ENCODE results near the gene APOD.
"Not testable (repeated sequence)": the region's sequence is repeated elsewhere in the genome, so short reads cannot be mapped to it uniquely, and the experiment has no call there.

The APOD gene

DNA sequence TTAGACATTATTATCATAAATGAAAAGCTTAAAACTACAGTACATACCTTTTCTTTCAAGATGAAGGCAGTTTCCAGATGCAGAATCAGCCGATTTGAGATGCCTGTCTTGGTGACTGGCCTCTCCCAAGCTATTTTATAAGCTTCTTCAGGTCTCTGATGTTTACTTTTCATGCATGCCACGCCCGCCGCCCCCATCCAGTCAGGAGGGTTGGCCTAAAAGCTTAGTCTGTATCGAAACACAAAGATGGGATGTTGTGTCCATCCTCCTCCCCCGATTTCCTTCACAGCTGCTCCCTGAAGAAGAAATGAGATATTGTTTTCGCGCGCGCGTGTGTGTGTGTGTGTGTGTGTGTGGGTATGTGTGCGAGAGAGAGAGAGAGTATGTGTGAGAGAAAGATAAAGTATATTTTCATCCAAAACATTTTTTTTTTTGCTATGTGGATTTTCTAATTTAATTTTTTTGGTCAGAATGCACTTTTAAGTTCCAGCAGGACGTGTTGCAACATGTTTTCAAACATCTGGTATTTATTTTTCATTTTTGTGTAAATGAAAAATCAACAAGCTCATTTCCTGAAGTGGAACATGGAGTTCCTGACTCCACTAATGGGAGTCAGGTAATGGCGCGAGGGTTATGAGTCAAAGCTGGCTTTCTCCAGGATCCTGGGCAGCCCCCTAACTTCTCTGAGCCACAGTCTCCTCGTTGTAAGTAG, at the start of gene APOD:
Gene APOD (minus strand): TSS at position 110 of the 712 bp plus-strand sequence. CDS start 4,479 bp downstream, outside the sequence.
- in situ Hi-C loops (cut with MboI; ENCODE audit: low sequenced_read_pairs): no loop called here

- in situ Hi-C loops (cut with MboI; ENCODE audit: low sequenced_read_pairs): not testable (repeated sequence)
Observed at GRCh38 chr3:195633351-195633750, 49.6 kb upstream of the APOD start.

DNA sequence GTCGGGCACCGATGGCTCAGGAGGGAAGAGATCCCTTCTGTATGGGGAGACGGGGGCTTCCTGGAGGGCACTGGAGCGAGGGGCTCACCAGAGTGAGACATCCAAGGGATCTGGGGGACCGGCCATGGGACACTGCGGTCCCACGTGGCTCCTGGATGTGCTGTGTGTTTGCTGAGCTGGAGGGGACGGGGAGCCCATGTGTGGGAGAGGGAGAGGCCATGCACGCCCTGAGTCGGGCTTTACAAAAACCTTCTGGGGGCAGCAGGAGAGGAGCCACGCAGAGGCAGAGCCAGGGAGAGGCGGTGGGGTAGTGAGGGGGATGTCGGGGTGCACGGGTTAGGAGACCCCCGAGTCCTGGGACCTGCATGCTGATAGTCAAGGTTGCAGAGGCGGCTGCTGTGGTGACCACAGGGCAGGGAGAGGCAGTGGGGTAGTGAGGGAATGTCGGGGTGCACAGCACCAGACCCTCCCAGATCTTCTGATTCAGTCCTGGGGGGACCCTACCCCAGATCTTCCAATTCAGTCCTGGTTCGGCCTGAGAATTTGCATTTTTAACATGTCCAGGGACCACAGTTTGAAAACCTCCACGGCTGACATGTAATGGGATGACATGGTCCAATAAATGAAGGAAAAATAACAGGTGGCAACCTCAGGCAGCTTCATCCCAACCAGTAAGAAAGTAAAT, 48.9 kb upstream of the APOD start:
- in situ Hi-C loops (cut with MboI; ENCODE audit: low sequenced_read_pairs): not testable (repeated sequence)

GRCh38 chr3:195632046-195632445, 48.3 kb upstream of the APOD start:
- in situ Hi-C loops (cut with MboI; ENCODE audit: low sequenced_read_pairs): not testable (repeated sequence)

DNA sequence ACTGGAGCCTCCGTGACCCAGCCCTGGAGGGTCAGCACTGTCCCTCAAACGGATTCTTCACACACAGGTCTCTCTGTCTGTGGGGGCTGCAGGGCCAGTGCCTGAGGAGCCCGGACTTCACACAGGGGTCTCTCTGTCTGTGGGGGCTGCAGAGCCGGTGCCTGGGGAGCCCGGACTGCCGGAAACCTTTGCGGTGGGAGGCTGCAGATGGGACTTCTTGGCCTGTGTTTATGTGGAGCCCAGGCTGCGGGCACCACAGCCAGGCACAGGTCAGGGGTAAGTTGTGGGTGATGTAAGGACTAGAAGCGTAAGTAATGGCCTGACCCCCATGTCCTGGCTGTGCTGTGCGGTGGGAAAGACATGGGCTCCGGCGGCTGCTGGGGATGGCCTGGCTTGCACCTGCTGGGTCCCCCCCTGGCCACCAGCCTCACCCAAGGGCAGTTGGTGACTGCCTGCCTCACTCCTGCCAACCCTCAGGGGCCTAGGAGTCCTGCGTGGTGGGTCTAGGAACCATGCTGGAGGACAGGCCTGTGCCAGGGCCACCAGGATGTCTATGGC, 47.3 kb upstream of the APOD start:
- in situ Hi-C loops (cut with MboI; ENCODE audit: low sequenced_read_pairs): not testable (repeated sequence)

DNA sequence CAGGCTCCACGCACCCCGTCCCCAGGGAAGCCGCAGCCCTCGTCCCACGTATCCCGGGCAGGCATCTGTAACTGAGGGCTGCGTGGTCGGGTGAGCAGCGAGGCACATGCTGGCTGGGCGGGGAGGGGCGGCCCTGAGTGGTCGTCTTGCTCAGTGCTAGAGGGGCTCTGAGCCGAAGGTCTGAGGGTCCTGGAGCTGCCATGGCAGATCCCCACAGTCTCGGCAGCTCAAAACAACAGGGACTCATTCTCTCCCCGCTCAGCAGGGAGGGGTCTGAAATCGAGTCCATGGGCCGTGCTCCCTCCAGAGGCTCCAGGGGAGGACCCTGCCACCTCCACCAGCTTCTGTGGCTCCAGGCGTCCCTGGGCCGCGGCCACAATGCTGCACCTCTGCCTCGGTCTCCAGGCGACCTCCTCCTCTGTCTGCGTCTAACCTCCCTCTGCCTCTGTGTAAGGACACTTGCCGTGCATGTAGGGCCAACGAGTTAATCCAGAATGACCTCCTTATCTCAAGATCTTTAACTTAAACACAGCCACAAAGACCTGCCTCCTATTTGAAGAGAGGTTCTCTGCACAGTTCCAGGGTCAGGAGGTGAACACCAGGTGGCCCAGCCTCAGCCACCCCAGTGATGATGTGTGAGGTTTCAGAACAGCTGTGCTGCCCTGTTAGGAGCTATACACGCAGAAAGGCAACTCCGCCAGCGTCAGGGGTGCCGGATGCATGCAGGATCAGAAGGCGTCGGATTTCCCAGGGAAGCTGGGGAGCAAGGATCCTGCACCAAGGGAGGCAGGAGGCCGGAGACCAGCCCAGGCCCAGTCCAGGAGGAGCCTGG, 46.6 kb upstream of the APOD start:
- in situ Hi-C loops (cut with MboI; ENCODE audit: low sequenced_read_pairs): not testable (repeated sequence)

DNA sequence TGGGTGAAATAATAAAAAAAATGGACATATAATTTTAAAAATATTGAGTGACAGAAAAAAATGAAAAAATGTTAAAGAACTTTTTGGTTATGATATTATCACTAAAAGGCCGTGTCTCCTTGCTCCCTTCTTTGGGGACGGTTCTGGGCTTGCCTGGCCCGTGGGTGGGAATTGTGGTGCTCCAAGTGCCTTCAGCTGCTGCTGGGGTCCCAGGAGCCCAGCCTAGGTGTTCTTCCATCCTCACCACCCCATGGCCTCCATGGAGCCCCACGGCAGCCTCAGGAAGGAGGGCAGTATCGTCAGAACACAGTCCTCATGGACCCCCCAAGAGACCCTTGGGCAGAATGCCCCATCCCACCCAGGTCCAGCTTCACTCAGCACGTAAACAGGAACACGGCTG, 45.9 kb upstream of the APOD start:
- in situ Hi-C loops (cut with MboI; ENCODE audit: low sequenced_read_pairs): not testable (repeated sequence)

GRCh38 chr3:195628386-195628920, 44.7 kb upstream of the APOD start:
- in situ Hi-C loops (cut with MboI; ENCODE audit: low sequenced_read_pairs): not testable (repeated sequence)

DNA sequence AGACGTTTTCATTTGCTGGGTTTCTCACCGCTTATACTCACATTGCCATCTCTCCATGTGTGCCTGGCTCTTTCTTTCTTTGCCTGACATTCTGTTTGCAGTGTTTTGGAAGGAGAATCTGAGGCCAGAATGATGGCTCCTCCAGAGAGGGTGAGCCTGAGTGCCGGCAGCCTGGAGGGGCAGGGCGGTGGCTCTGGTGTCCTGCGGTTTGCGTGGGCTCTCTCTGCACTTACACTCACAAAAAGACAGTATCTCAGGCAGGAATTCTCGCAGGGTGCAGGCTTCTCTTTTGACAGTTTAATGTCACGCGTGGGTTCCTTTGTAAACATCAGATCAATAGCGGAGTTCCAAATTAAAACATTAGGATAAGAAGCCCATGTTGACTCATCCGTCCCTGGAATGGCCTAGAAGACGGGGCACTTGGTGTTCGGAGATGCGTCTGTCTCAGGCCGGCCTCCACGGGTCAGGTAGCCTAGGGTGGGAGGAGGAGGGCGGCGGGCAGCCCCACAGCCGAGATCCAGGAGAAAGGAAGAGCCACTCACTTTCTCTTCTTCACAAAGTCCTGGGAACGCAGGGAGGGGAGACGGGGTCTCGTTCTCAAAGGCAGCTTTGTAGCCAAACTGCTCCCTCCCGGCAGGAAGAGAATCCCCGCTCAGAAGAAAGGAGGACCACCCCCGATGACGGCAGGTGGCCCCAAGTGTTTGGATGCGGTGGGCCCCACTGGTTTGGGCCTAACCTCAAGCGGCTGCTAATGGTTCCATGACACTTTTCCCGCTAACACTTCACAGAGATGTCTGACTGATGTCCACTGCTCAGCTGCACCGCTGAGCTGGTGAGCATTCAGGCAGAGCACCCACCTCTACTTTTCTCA, 44.0 kb upstream of the APOD start:
- in situ Hi-C loops (cut with MboI; ENCODE audit: low sequenced_read_pairs): not testable (repeated sequence)

GRCh38 chr3:195624603-195625560, 41.1 kb upstream of the APOD start:
- in situ Hi-C loops (cut with MboI; ENCODE audit: low sequenced_read_pairs): not testable (repeated sequence)

- in situ Hi-C loops (cut with MboI; ENCODE audit: low sequenced_read_pairs): not testable (repeated sequence)
Observed at GRCh38 chr3:195624171-195624570, 40.4 kb upstream of the APOD start.

GRCh38 chr3:195623217-195623965, 39.7 kb upstream of the APOD start:
- in situ Hi-C loops (cut with MboI; ENCODE audit: low sequenced_read_pairs): not testable (repeated sequence)

DNA sequence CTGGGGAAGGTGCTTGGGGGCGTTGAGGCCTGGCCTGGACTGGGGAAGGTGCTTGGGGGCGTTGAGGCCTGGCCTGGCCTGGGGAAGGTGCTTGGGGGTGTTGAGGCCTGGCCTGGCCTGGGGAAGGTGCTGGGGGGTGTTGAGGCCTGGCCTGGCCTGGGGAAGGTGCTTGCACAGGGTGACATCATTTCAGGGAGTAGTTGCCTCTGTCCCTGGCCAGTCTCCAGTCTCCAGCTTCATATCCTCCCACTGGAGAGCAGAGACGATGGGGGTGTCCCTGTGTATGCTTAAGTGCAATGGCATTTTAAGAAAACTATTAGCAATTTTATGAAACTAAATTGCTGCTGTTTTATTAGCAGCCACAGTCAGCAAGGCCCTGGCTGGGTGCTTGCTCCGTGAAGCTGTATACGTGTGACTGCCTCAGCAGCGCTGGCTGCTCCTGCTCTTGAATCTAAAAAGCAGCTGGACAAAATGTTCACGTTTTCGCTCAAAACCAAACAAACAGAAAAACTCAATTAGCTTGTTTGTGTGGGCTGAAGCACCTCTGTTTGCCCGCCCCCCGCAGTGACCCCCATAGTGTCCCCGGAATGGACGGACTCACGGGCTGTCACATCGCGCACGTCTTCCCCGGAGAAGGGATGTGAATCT, 38.9 kb upstream of the APOD start:
- in situ Hi-C loops (cut with MboI; ENCODE audit: low sequenced_read_pairs): not testable (repeated sequence)

GRCh38 chr3:195622012-195622411, 38.3 kb upstream of the APOD start:
- in situ Hi-C loops (cut with MboI; ENCODE audit: low sequenced_read_pairs): not testable (repeated sequence)

GRCh38 chr3:195621095-195621494, 37.4 kb upstream of the APOD start:
- in situ Hi-C loops (cut with MboI; ENCODE audit: low sequenced_read_pairs): not testable (repeated sequence)

DNA sequence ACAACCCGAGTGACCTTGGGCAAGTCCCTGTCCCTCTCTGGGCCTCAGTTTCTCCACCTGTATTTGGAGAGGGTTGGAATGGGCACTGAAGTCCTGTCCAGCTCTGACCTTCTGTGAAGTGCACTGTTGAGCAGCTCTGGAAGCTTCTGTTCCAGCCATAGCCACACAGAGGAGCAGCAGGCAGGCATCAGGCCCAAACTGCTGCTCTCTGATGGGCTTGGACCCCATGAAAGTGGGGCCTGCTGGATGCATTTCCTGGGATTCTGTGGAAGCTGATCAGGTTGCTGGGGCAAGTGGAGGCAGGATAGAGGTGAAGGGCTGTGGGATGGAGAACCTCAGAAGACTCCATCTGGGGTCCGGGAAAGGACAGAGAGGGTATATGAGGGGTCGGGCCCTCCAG, 36.7 kb upstream of the APOD start:
- in situ Hi-C loops (cut with MboI; ENCODE audit: low sequenced_read_pairs): not testable (repeated sequence)

DNA sequence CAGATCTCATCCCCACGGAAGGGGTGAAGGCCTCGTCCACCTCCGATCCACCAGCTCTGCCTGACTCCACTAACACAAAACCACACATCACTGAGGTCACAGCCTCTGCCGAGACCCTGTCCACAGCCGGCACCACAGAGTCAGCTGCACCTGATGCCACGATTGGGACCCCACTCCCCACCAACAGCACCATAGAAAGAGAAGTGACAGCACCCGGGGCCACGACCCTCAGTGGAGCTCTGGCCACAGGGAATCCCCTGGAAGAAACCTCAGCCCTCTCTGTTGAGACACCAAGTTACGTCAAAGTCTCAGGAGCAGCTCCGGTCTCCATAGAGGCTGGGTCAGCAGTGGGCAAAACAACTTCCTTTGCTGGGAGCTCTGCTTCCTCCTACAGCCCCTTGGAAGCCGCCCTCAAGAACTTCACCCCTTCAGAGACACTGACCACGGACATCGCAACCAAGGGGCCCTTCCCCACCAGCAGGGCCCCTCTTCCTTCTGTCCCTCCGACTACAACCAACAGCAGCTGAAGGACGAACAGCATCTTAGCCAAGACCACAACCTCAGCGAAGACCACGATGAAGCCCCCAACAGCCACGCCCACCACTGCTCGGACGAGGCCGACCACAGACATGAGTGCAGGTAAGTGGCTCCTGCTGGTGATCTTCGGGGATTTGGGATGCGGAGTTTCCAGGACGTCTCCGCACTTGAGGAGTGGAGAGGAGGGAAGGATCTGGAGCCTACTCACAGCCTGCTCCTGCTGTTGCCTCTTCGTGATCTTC, 36.0 kb upstream of the APOD start:
- in situ Hi-C loops (cut with MboI; ENCODE audit: low sequenced_read_pairs): not testable (repeated sequence)
